PC-3 (cell line): ENCODE data around the gene ZNHIT6. TPM values are rescaled to one million over a fixed set of nuclear protein-coding genes. Genes with fewer than 3 reads are reported as not detected.
"Not testable (repeated sequence)": the region's sequence is repeated elsewhere in the genome, so short reads cannot be mapped to it uniquely, and the experiment has no call there.

Experiments
- ATAC-seq: fragments of 200-7000 bp; cut with Tn5 transposase; 2 replicates; pipeline ENCODE4 v1.9.1; 2020; ENCODE audit warnings: mild to moderate bottlenecking, moderate library complexity
- BruUV-seq: library from RNA; stranded (reverse); fragments of 400-500 nt; replicated peaks from 2 replicates; lab custom pipeline; 2021; lab: Mats Ljungman, UMichigan
- CTCF ChIA-PET: fragments of 300-600 bp; sonication (Branson Sonifier 250); formaldehyde crosslinking; loops from one replicate; lab custom pipeline; 2022; ENCODE audit warnings: antibody characterized with exemption; lab: Charles Lee
- POLR2A ChIA-PET: fragments of 300-600 bp; sonication (Branson Sonifier 250); formaldehyde crosslinking; loops from one replicate; lab custom pipeline; 2022; ENCODE audit warnings: antibody characterized with exemption; ENCODE audit not compliant: unreplicated experiment; lab: Charles Lee
- DNase-seq: peaks from one replicate; pipeline ENCODE4 v3.0.0-alpha.2; 2015
- H2AFZ ChIP-seq: fragments of 300-600 bp; sonication (generic); 2 replicates; pipeline ENCODE4 v1.6.0; 2016; ENCODE audit warnings: antibody characterized with exemption, low read length
- H3F3A ChIP-seq: fragments of 300-600 bp; sonication (generic); one replicate; pipeline ENCODE4 v1.6.0; 2017; ENCODE audit warnings: antibody characterized with exemption, low read length, control low read depth, mild to moderate bottlenecking; ENCODE audit not compliant: unreplicated experiment
- H3K27ac ChIP-seq: fragments of 300-600 bp; sonication (generic); 2 replicates; pipeline ENCODE4 v1.5.1; 2016; ENCODE audit warnings: mild to moderate bottlenecking, low read length
- H3K27me3 ChIP-seq: fragments of 300-600 bp; sonication (generic); 2 replicates; pipeline ENCODE4 v1.6.1; 2016; ENCODE audit warnings: low read length, mixed read lengths
- H3K36me3 ChIP-seq: fragments of 300-600 bp; sonication (generic); 2 replicates; pipeline ENCODE4 v1.6.1; 2016; ENCODE audit warnings: low read depth, mixed run types, low read length, mixed read lengths
- H3K4me1 ChIP-seq: fragments of 300-600 bp; sonication (generic); 2 replicates; pipeline ENCODE4 v1.5.1; 2016; ENCODE audit warnings: low read length; ENCODE audit not compliant: insufficient read depth
- H3K4me2 ChIP-seq: fragments of 300-600 bp; sonication (generic); 2 replicates; pipeline ENCODE4 v1.6.0; 2016; ENCODE audit warnings: low read length
- H3K4me3 ChIP-seq: fragments of 300-600 bp; sonication (generic); 2 replicates; pipeline ENCODE4 v1.5.1; 2016; ENCODE audit warnings: mild to moderate bottlenecking, low read length, mixed read lengths
- H3K79me2 ChIP-seq: fragments of 300-600 bp; sonication (generic); 2 replicates; pipeline ENCODE4 v1.6.1; 2017; ENCODE audit warnings: low read length, mixed read lengths
- H3K9ac ChIP-seq: fragments of 300-600 bp; sonication (generic); 2 replicates; pipeline ENCODE4 v1.6.0; 2016; ENCODE audit warnings: mild to moderate bottlenecking, low read length
- H3K9me2 ChIP-seq: fragments of 300-600 bp; sonication (generic); replicated peaks from 2 replicates; pipeline ENCODE4 v1.6.1; 2016; ENCODE audit warnings: mixed run types, low read length, mixed read lengths
- H3K9me3 ChIP-seq: fragments of 300-600 bp; sonication (generic); 2 replicates; pipeline ENCODE4 v1.6.1; 2016; ENCODE audit warnings: low read length, mixed read lengths
- H4K20me1 ChIP-seq: fragments of 300-600 bp; sonication (generic); 2 replicates; pipeline ENCODE4 v1.6.1; 2016; ENCODE audit warnings: low read length, mixed read lengths
- EZH2 ChIP-seq: fragments of 300-600 bp; sonication (generic); IDR thresholded peaks from one replicate; pipeline ENCODE4 v1.6.1; 2017; ENCODE audit warnings: antibody characterized with exemption, mild to moderate bottlenecking, low read length; ENCODE audit not compliant: unreplicated experiment
- EZH2phosphoT487 ChIP-seq: fragments of 300-600 bp; sonication (generic); IDR thresholded peaks from 2 replicates; pipeline ENCODE4 v1.6.1; 2018; ENCODE audit warnings: mild to moderate bottlenecking, antibody characterized with exemption, low read length, borderline replicate concordance
- intact Hi-C: fragments of 100-400 bp; cut with micrococcal nuclease; formaldehyde crosslinking; loops from 2 replicates; pipeline ENCODE4 v1.9.0; 2023
- total RNA-seq: library from RNA; depleted of rRNA; stranded (reverse); fragments of >200 nt; gene quantifications from 2 replicates; pipeline ENCODE4 v1.2.3, GENCODE V29; 2014
- TF ChIP-seq, protein P1 (sequence below): fragments of 300-600 bp; sonication (generic); conservative IDR thresholded peaks from 2 replicates; pipeline ENCODE4 v1.5.1; 2017; ENCODE audit warnings: antibody characterized with exemption, low read depth, mild to moderate bottlenecking, low read length

ZNHIT6 gene
- total RNA-seq, 1 experiment from 2014 or later, result 18.3 TPM

DNA sequence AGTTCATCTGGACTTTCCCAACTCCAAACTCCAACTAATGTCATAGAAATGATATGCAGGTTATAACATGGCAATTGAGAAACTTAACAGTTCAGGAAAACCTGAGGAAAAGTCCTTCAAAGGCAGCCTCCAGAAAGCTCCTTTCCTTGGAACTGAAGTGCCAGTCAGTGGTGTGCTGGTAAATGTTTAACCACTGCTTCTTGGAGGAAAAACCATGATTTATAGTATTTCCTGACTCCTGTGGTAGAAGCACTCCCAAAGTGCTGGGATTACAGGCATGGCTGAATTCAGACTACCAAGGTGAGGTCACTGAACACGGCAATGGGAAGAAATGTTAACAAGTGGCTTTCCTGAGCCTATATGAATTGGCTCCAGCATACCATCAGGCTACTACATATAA lies 26.7 kb upstream of the ZNHIT6 start:
- CTCF ChIA-PET, result no interaction called here
- DNase-seq, result no peak

DNA sequence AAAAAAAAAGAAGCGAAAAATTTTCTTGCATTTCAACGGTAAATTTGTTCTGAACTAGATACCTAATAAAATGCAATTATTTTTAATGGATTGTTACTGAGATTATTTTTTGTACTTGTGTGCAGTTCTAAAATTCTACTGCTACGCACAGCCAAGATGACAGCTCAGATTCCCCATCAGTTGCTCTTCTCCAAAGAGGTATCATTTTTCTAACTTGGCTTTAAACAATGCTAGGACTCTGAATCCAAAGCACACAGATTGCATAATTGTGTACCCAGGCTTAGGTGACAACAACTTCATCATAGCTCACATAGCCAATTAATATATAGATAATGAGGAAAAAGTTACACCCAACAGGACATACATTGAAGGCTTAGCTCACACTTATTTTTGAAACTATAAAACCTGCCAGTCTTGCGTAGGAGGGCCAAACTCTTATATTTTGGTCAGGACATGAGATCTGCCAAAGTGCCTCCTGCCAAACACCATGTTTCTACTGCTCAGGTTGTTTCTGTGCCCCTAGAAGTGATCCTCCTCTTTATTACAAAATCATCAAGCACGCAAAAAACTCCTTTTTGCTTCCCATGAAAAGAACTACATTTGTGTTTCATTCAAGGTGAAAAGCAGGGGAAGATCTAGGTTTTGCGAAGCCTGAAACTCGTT lies 10.6 kb upstream of the ZNHIT6 start:
- ATAC-seq (no peak), DNase-seq (no peak)
- Histone ChIP-seq H4K20me1 (no peaks in the 10 kb centered on the region), H3K9me3 (0 out of 2 replicates have a peak, but pooled peaks cover 10% of the 10 kb centered on the region), H3K27me3 (no peaks in the 10 kb centered on the region), H3K27ac (no peak overlapping the region), H3K79me2 (no peaks in the 10 kb centered on the region), H3F3A (no peaks in the 10 kb centered on the region), H3K4me1 (no peaks in the 10 kb centered on the region), H3K4me3 (no peak overlapping the region), H3K36me3 (no peaks in the 10 kb centered on the region; the same call in 1 of the 2 replicates), H3K9me2 (no peaks in the 10 kb centered on the region), H3K4me2 (no peak overlapping the region), H3K9ac (no peak overlapping the region), H2AFZ (no peak overlapping the region)
- intact Hi-C loops, result no loop called here
- CTCF ChIA-PET, result no interaction called here
- TF ChIP-seq, protein P1, sequence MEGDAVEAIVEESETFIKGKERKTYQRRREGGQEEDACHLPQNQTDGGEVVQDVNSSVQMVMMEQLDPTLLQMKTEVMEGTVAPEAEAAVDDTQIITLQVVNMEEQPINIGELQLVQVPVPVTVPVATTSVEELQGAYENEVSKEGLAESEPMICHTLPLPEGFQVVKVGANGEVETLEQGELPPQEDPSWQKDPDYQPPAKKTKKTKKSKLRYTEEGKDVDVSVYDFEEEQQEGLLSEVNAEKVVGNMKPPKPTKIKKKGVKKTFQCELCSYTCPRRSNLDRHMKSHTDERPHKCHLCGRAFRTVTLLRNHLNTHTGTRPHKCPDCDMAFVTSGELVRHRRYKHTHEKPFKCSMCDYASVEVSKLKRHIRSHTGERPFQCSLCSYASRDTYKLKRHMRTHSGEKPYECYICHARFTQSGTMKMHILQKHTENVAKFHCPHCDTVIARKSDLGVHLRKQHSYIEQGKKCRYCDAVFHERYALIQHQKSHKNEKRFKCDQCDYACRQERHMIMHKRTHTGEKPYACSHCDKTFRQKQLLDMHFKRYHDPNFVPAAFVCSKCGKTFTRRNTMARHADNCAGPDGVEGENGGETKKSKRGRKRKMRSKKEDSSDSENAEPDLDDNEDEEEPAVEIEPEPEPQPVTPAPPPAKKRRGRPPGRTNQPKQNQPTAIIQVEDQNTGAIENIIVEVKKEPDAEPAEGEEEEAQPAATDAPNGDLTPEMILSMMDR, result no peak
- TF ChIP-seq EZH2 (no peak), EZH2phosphoT487 (no peak)
- no TSS peak for BruUV-seq
- POLR2A ChIA-PET, result no interaction called here

More for the DNA sequence above, 26.7 kb upstream of the ZNHIT6 start:
- intact Hi-C loops, result no loop called here
- TF ChIP-seq, protein P1, result no peak
- no peak for TF ChIP-seq EZH2
- no peak overlapping the region for H3K27ac ChIP-seq
- H3K9ac ChIP-seq, result no peak overlapping the region
- BruUV-seq, result no TSS peak
- POLR2A ChIA-PET, result no interaction called here
- no peak overlapping the region for H3K4me2 ChIP-seq
- no peaks in the 10 kb centered on the region for H3K79me2 ChIP-seq
- H3K9me3 ChIP-seq, result no peaks in the 10 kb centered on the region
- no peaks in the 10 kb centered on the region for H3K9me2 ChIP-seq
- no peaks in the 10 kb centered on the region for H4K20me1 ChIP-seq
- no peak for ATAC-seq
- H2AFZ ChIP-seq, result peak overlapping the region; percentile 26; the same call in 1 of the 2 replicates
- no peak overlapping the region for H3K4me3 ChIP-seq
- H3K27me3 ChIP-seq, result no peaks in the 10 kb centered on the region
- no peaks in the 10 kb centered on the region for H3F3A ChIP-seq
- no peaks in the 10 kb centered on the region for H3K36me3 ChIP-seq
- no peaks in the 10 kb centered on the region for H3K4me1 ChIP-seq

DNA sequence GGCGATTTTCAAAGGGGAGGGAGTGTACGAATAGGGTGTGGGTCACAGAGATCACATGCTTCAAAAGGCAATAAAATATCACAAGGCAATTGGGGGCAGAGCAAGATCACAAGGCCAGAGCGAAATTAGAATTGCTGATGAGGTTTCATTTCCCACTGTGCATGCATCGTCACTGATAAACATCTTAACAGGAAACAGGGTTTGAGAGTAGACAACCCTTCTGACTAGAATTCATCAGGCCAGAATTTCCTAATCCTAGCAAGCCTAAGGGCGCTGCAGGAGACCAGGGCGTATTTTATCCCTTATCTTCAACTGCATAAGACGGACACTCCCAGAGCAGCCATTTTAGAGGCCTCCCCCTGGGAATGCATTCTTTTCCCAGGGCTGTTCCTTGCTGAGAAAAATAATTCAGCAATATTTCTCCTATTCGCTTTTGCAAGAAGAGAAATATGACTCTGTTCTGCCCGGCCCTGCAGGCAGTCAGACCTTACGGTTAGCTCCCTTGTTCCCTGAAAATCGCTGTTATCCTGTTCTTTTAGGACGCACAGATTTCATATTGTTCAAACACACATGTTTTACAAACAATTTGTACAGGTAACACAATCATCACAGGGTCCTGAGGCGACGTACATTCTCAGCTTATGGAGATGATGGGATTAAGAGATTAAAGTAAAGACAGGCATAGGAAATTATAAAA lies 6.3 kb upstream of the ZNHIT6 start:
- H4K20me1 ChIP-seq, H3K9me2 ChIP-seq, BruUV-seq, H3F3A ChIP-seq, H3K4me1 ChIP-seq, POLR2A ChIA-PET, ATAC-seq, H3K27ac ChIP-seq, H3K4me3 ChIP-seq, CTCF ChIA-PET, H3K4me2 ChIP-seq, DNase-seq, intact Hi-C loops, H3K9ac ChIP-seq, H3K27me3 ChIP-seq, H3K36me3 ChIP-seq, H3K79me2 ChIP-seq, H2AFZ ChIP-seq: not testable (repeated sequence)
- H3K9me3 ChIP-seq, result peaks cover 12% of the 10 kb centered on the region; the same call in 1 of the 2 replicates
